GM12873 (cell line): ENCODE measurements around the gene FAH.
A peak's percentile ranks its signal among the peaks of the same experiment; 100 is the strongest.

Source experiments
- CTCF ChIP-seq: IDR thresholded peaks from 2 replicates; pipeline ENCODE4 v1.5.1; 2012; ENCODE audit warnings: low read depth, mild to moderate bottlenecking, moderate library complexity, low read length, control low read depth; ENCODE audit not compliant: insufficient read depth; ENCODE audit errors: missing control alignments

The FAH gene

DNA sequence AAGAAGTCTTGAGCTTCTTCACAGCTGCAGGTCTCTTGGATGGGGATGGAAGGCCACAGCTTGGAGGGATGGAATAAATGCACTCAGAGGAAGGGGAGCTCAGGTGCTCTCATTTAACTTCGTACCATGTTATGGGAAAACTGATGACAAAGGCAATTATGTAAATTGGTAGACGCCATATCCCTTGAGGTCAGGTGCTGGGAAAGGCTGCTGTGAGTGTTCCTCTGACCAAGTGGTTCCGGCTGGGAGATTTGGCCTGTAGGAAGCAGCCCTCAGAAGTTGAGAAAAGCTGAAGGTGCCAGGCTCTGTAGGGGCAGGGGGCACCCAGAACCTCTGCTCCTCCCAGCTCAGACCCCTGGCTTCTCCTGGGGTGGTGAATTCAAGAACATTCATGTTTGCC, 47.1 kb downstream of the FAH start:
- no peak for TF ChIP-seq CTCF

DNA sequence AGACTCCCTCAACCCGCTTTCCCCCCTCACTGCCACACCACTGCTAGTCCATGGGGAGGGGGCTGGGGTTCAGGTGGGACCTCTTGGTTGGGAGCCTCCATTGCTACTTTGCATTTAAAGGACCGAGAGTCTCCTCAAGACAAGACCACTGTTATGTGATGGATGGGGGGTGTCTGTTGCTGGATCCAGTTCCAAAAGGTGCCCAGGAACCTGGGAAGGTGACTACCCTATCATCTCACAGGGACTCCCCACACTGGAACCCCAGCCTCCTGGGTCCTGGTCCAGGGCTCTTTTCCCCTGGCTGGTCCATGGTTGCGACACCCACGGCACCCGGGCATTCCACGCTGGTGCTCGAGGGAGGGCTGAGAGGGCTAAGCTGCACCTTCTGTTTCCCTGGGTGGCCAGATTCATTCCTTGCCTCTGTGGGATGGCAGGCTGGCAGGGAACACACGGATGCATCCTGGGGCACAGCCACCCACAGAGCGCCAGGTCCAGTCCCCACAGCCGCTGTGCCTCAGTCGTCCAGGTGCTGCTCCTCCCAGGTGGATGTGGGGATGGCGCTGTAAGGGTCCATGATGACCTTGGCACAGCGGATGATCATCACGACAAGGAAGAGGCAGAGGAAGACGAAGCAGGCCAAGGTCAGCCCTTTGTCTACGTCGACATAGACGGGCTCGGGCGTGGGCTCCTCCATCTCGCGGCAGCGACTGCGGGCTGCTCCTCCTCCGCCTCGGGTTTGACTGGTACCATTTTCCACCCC, 48.6 kb downstream of the FAH start:
- TF ChIP-seq CTCF: no peak

DNA sequence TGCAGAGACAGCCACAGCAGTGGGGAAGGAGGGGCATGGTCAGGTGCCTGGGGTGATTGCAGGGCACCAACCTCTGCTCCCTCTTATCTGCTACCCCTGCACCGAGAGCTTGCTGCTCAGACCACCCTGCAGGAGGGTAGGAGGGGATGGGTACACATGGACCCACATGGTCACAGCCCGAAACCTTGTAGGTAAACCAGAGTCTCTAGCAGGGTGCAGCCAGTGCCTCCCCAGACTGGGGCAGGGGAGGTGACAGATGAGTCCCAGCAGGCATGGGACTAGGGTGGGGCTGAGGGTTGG, 49.2 kb downstream of the FAH start:
- TF ChIP-seq CTCF: no peak

DNA sequence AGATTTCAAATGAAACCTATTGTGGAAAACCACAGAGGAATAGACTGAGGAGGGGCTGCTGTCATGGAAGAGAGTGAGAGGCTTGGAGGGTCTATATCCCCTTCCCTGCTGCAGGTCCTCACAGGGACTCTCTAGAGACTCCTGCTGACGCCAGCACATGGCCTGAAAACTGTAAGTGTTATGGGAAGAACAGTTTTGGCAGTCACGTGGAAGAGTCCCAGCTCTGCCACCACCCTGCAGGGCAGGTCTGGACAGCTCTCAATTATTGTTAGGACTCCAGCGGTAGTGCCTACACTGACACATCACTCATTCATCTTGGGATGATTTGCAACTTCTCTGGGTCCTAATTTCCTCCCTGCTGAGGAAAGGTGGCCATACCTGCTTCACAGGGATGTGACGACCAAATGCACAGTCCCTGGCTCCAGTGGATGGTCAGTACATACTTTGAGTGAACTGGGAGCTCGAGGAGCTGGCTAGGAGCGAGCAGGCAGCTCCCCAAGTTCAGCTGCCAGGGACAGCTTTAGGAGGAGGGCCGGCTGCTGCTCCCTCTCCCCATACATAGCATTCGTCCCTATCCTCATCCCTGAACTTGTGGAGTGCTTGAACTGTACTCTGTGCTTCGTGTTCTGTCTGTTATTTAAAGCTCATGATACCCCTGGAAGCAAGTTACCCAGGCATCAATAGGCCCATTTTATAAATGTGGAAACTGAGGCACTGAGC, 50.0 kb downstream of the FAH start:
- no peak for TF ChIP-seq CTCF

DNA sequence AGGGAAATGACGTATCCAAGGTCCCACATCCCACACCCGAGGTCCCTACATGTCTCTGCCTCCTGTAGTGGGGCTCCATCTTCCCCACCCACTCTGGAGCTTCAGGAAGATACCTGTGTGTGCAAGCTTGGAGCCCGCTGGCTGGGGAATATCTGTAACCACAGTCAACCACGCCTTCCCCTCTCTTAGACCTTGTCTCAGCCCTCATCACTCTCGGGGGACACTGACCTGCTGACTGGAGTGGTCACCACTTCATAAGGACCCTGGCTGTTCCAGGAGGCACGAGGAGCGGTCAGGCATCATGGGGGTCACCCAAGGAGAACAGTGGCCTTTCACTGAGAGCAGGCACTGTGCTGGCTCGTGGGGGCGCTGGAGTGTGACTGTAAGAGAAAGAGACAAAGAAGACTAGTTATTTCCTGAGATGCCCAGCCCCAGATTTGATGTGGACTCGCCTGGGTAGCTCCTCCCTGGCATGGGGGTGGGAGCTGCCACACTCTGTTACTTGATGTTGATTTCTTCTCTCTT, 50.6 kb downstream of the FAH start:
- TF ChIP-seq CTCF: peak; percentile 1

DNA sequence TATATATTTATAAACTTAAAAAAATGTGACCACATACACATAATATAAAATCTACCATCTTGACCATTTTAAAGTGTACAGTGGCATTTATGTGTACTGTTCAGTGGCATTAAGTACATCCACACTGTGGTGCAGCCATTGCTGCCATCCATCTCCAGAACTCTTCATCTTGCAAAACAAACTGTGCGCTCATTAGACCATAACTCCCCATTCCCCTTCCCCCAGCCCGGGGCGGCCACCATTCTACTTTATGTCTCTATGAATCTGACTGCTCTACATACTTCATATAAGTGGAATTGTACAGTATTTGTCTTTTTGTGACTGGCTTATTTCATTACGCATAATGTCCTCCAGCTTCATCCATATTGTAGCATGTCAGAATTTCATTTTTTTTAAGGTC, 51.4 kb downstream of the FAH start:
- TF ChIP-seq CTCF: no peak

DNA sequence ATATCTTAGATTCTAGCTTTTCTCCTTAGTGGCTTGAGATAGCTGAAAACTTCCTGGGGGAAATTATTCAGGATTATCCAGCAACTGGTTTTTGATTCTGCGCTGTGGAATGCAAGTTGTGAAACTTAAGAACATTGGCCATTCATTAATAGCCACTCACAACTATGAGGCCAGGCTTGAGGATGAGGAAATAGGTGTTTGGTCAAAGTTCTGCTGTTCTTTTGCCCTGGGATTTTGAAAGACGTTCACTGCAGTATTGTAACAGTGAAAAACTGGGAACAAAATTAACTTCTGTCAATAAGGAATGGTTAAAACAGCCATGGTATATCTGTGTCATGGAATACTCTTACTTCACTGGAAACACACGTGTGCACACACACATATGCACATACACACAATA, 55.1 kb downstream of the FAH start:
- no peak for TF ChIP-seq CTCF
